GM20000 (cell line): ENCODE data around the gene NRROS.
A peak's percentile ranks its signal among the peaks of the same experiment; 100 is the strongest.

ENCODE experiments used
- DNase-seq: peaks from one replicate; pipeline ENCODE4 v3.0.0; 2012; ENCODE audit warnings: low spot score
- CTCF ChIP-seq: IDR thresholded peaks from 2 replicates; pipeline ENCODE4 v1.5.1; 2012; ENCODE audit warnings: mild to moderate bottlenecking, control low read depth; ENCODE audit errors: extremely low read depth, missing control alignments

NRROS gene

GRCh38 chr3:196673632-196674031 is 34.1 kb downstream of the NRROS start:
- TF ChIP-seq CTCF = no peak
- no peak for DNase-seq

GRCh38 chr3:196677353-196677752 is 37.9 kb downstream of the NRROS start:
- TF ChIP-seq CTCF = no peak
- DNase-seq = no peak

GRCh38 chr3:196677931-196678330 is 38.4 kb downstream of the NRROS start:
- TF ChIP-seq CTCF = no peak
- no peak for DNase-seq

GRCh38 chr3:196684548-196685407 is 45.3 kb downstream of the NRROS start:
- peak; percentile 84 for DNase-seq
- peak; percentile 63 for TF ChIP-seq CTCF

GRCh38 chr3:196686436-196686835 is 46.9 kb downstream of the NRROS start:
- no peak for TF ChIP-seq CTCF
- no peak for DNase-seq

- no peak for DNase-seq
Observed at GRCh38 chr3:196688349-196688748, 48.9 kb downstream of the NRROS start.

More at GRCh38 chr3:196688349-196688748, 48.9 kb downstream of the NRROS start:
- TF ChIP-seq CTCF = no peak
